Smooth muscle cell (in vitro differentiated cells): Measurements from ENCODE around the gene TFDP1. TPM values are rescaled to one million over a fixed set of nuclear protein-coding genes. Genes with fewer than 3 reads are reported as not detected.
"Not testable (repeated sequence)": the region's sequence is repeated elsewhere in the genome, so short reads cannot be mapped to it uniquely, and the experiment has no call there.

Experiments used
- DNase-seq: peaks from one replicate; lab custom pipeline; 2025; ENCODE audit not compliant: unreplicated experiment; lab: John Stamatoyannopoulos, UW
- H2AFZ ChIP-seq: fragments of 200-600 bp; sonication (generic); 2 replicates; pipeline ENCODE4 v1.6.0; 2016; ENCODE audit warnings: antibody characterized with exemption, low read depth, mild to moderate bottlenecking
- H3F3A ChIP-seq: fragments of 200-600 bp; sonication (generic); 2 replicates; pipeline ENCODE4 v1.6.0; 2017; ENCODE audit warnings: antibody characterized with exemption, low read depth
- H3K27ac ChIP-seq: fragments of 200-600 bp; sonication (generic); 2 replicates; pipeline ENCODE4 v1.5.1; 2016; ENCODE audit warnings: low read depth, mild to moderate bottlenecking
- H3K27me3 ChIP-seq: fragments of 200-600 bp; sonication (generic); 2 replicates; pipeline ENCODE4 v1.6.1; 2016; ENCODE audit warnings: low read depth, mild to moderate bottlenecking
- H3K36me3 ChIP-seq: fragments of 200-600 bp; sonication (generic); 2 replicates; pipeline ENCODE4 v1.5.1; 2016; ENCODE audit warnings: low read depth
- H3K4me1 ChIP-seq: fragments of 200-600 bp; sonication (generic); 2 replicates; pipeline ENCODE4 v1.5.1; 2016; ENCODE audit warnings: low read depth
- H3K4me2 ChIP-seq: fragments of 200-600 bp; sonication (generic); 2 replicates; pipeline ENCODE4 v1.6.0; 2016; ENCODE audit warnings: mild to moderate bottlenecking
- H3K4me3 ChIP-seq: fragments of 200-600 bp; sonication (generic); 2 replicates; pipeline ENCODE4 v1.5.1; 2016; ENCODE audit warnings: mild to moderate bottlenecking
- H3K79me2 ChIP-seq: fragments of 200-600 bp; sonication (generic); 2 replicates; pipeline ENCODE4 v1.6.0; 2016; ENCODE audit warnings: low read depth, mild to moderate bottlenecking
- H3K9ac ChIP-seq: fragments of 200-600 bp; sonication (generic); 2 replicates; pipeline ENCODE4 v1.6.0; 2016; ENCODE audit warnings: low read depth
- H3K9me3 ChIP-seq: fragments of 200-600 bp; sonication (generic); replicated peaks from 2 replicates; pipeline ENCODE4 v1.5.1; 2016; ENCODE audit warnings: low read depth
- H4K20me1 ChIP-seq: fragments of 200-600 bp; sonication (generic); 2 replicates; pipeline ENCODE4 v1.6.0; 2016; ENCODE audit warnings: low read depth
- WGBS: methylation state at CpG from one replicate; pipeline ENCODE4 v1.1.7; 2016; ENCODE audit warnings: low lambda C conversion rate; 5-methylcytosine and 5-hydroxymethylcytosine counted together
- polyA plus RNA-seq: library from polyadenylated mRNA; unstranded; fragments of >200 nt; fragmentation: Nextera tagmentation; extraction: Ambion mirVana; gene quantifications from 2 replicates; pipeline ENCODE4 v1.2.1, GENCODE V29; 2016
- total RNA-seq: library from RNA; depleted of rRNA; stranded (reverse); fragments of >200 nt; gene quantifications from 2 replicates; pipeline ENCODE4 v1.2.3, GENCODE V29; 2014
- TF ChIP-seq, protein P1 (sequence below): fragments of 200-600 bp; sonication (generic); IDR thresholded peaks from 2 replicates; pipeline ENCODE4 v1.5.1; 2017; ENCODE audit warnings: borderline replicate concordance, mild to moderate bottlenecking, antibody characterized with exemption; ENCODE audit not compliant: insufficient read depth, poor library complexity, severe bottlenecking

TFDP1 gene
- total and polyA plus RNA-seq, 2 experiments from 2014 or later: 52.8 to 53.6 TPM

DNA sequence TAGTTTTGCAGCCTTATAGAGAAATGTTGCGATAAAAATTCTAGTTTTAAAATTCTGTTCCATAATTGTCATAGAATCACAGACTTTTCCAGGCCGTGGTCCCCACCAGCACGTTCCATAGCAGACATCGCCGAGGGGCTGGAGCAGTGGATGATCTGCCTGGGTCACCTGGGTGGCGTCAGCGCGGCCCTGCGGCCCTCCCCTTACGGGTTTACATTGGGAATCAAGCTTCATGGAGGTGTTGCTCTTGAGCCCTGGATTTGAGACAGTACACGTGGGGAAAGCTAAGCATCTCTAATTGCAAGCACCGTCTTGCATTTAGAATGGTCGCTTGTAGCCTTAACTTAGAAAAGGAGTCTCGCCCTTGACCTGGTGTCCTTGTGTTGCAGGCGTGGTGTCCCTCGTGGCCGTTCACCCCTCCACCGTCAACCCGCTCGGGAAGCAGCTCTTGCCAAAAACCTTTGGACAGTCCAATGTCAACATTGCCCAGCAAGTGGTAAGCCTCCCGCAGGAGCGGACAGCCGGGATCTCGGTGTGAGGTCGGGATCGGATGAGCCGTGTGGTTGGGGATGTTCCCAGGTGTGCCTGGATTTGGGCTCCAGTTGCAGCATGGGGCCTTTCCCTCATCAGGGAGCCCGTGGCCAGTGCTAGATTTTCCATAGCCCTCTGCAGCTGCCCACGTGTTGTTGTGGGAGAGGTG lies 38.4 kb downstream of the TFDP1 start:
- DNase-seq: no peak
- Histone ChIP-seq H3K79me2 (peaks cover 3% of the 10 kb centered on the region), H3K9ac (no peak overlapping the region), H4K20me1 (peaks cover 73% of the 10 kb centered on the region), H2AFZ (no peak overlapping the region), H3K4me2 (no peak overlapping the region), H3F3A (no peaks in the 10 kb centered on the region), H3K9me3 (no peaks in the 10 kb centered on the region), H3K27ac (no peak overlapping the region), H3K36me3 (no peaks in the 10 kb centered on the region), H3K27me3 (no peaks in the 10 kb centered on the region), H3K4me3 (no peak overlapping the region), H3K4me1 (no peaks in the 10 kb centered on the region)
- TF ChIP-seq, protein P1, sequence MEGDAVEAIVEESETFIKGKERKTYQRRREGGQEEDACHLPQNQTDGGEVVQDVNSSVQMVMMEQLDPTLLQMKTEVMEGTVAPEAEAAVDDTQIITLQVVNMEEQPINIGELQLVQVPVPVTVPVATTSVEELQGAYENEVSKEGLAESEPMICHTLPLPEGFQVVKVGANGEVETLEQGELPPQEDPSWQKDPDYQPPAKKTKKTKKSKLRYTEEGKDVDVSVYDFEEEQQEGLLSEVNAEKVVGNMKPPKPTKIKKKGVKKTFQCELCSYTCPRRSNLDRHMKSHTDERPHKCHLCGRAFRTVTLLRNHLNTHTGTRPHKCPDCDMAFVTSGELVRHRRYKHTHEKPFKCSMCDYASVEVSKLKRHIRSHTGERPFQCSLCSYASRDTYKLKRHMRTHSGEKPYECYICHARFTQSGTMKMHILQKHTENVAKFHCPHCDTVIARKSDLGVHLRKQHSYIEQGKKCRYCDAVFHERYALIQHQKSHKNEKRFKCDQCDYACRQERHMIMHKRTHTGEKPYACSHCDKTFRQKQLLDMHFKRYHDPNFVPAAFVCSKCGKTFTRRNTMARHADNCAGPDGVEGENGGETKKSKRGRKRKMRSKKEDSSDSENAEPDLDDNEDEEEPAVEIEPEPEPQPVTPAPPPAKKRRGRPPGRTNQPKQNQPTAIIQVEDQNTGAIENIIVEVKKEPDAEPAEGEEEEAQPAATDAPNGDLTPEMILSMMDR: no peak
- WGBS: 94% methylated on average over 28 of the region's 29 CpGs

DNA sequence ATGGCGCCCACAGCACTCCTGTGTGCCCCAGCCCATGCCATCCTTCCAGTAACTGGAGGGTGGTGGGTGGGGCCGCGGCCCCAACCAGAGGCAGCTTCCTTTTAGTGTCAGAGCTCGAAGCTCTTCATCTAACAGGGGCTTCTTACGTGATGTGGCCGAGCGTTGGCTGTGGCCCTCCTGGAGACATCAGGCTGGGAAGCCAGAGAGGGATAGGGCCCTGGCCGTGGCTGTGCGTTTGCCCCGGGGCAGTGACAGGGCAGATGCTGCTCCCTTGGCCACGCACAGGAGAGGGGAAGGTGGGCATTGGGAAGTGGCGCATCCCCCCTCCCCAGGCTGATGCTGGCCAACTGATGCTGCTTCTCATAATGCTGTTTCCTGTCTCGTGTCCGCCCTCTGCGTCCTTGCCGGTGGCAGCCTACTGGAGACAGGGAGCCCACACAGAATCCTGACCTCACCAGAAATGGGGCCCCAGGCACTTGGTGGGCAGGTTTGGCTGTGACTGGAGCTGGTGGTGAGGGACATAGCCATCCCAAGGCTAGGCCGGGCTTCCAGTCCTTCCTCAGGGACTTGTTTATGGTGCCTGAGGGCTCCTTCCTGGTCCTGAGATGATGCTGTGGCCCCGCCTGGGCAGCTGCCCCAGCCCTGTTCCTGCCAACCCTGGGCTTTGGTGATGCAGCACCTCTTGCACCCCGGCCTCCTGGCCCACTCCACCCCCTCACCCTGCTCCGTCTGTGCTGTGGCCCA lies 39.1 kb downstream of the TFDP1 start:
- WGBS: 92% methylated on average over 19 of the region's 20 CpGs

DNA sequence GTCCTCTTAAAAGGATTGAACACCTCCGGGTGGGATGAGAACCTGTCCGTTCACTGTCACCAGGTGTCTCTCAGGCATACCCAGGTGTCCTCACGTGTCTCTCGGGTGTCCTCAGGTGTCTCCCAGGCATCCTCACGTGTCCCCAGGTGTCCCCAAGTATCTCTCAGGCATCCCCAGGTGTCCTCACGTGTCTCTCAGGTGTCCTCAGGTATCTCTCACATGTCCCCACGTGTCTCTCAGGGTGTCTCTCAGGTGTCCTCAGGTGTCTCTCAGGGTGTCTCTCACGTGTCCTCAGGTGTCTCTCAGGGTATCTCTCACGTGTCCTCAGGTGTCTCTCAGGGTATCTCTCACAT lies 39.7 kb downstream of the TFDP1 start:
- TF ChIP-seq, protein P1: no peak
- DNase-seq: no peak
- peaks cover 66% of the 10 kb centered on the region for H4K20me1 ChIP-seq
- no peak overlapping the region for H3K4me3 ChIP-seq
- H3F3A ChIP-seq: no peaks in the 10 kb centered on the region
- H3K36me3 ChIP-seq: no peaks in the 10 kb centered on the region
- peaks cover 7% of the 10 kb centered on the region for H3K79me2 ChIP-seq
- H3K9ac ChIP-seq: no peak overlapping the region
- H3K27me3 ChIP-seq: no peaks in the 10 kb centered on the region
- WGBS: 97% methylated on average over 9 of the region's 9 CpGs
- H3K27ac ChIP-seq: no peak overlapping the region
- no peaks in the 10 kb centered on the region for H3K9me3 ChIP-seq
- no peak overlapping the region for H3K4me2 ChIP-seq
- no peak overlapping the region for H2AFZ ChIP-seq
- no peaks in the 10 kb centered on the region for H3K4me1 ChIP-seq

More for the DNA sequence above, 39.1 kb downstream of the TFDP1 start:
- Histone ChIP-seq H3K4me3 (no peak overlapping the region), H3K4me1 (no peaks in the 10 kb centered on the region), H4K20me1 (peaks cover 70% of the 10 kb centered on the region), H3K9ac (no peak overlapping the region), H2AFZ (no peak overlapping the region), H3K9me3 (no peaks in the 10 kb centered on the region), H3K4me2 (no peak overlapping the region), H3K36me3 (no peaks in the 10 kb centered on the region), H3F3A (no peaks in the 10 kb centered on the region), H3K79me2 (peaks cover 2% of the 10 kb centered on the region), H3K27me3 (no peaks in the 10 kb centered on the region), H3K27ac (no peak overlapping the region)
- TF ChIP-seq, protein P1: no peak
- DNase-seq: no peak

DNA sequence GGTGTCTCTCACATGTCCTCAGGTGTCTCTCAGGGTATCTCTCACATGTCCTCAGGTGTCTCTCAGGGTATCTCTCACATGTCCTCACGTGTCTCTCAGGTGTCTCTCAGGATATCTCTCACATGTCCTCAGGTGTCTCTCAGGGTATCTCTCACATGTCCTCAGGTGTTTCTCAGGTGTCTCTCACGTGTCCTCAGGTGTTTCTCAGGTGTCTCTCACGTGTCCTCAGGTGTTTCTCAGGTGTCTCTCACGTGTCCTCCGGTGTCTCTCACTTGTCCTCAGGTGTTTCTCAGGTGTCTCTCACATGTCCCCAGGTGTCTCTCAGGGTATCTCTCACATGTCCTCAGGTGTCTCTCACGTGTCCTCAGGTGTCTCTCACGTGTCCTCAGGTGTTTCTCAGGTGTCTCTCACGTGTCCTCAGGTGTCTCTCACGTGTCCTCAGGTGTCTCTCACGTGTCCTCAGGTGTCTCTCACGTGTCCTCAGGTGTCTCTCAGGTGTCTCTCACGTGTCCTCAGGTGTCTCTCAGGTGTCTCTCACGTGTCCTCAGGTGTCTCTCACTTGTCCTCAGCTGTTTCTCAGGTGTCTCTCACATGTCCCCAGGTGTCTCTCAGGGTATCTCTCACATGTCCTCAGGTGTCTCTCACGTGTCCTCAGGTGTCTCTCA lies 40.2 kb downstream of the TFDP1 start:
- 97% methylated on average over 14 of the region's 14 CpGs for WGBS

More for the DNA sequence above, 40.2 kb downstream of the TFDP1 start:
- not testable (repeated sequence) for H3K4me1 ChIP-seq, H2AFZ ChIP-seq, H3K36me3 ChIP-seq, H3K9ac ChIP-seq, H3K27ac ChIP-seq, H3K4me3 ChIP-seq, H3K79me2 ChIP-seq, DNase-seq, H3K9me3 ChIP-seq, H3F3A ChIP-seq, H3K27me3 ChIP-seq, H3K4me2 ChIP-seq
- peaks cover 68% of the 10 kb centered on the region for H4K20me1 ChIP-seq
